HUES48 (cell line): ENCODE measurements around the gene CUX1.
A peak's percentile ranks its signal among the peaks of the same experiment; 100 is the strongest.

Source experiments
- H3K27ac ChIP-seq: one replicate; pipeline ENCODE4 v1.7.0; 2013; ENCODE audit warnings: low read depth, low read length, inconsistent platforms
- H3K27me3 ChIP-seq: 2 replicates; pipeline ENCODE4 v1.6.1; 2013; ENCODE audit warnings: mild to moderate bottlenecking, low read length; ENCODE audit not compliant: control insufficient read depth, insufficient read depth
- H3K36me3 ChIP-seq: 2 replicates; pipeline ENCODE4 v1.6.1; 2013; ENCODE audit warnings: low read length; ENCODE audit not compliant: control insufficient read depth, insufficient read depth
- H3K4me1 ChIP-seq: 2 replicates; pipeline ENCODE4 v1.6.1; 2013; ENCODE audit warnings: mild to moderate bottlenecking, low read length; ENCODE audit not compliant: control insufficient read depth, insufficient read depth
- H3K4me3 ChIP-seq: 2 replicates; pipeline ENCODE4 v1.5.1; 2013; ENCODE audit warnings: mild to moderate bottlenecking, low read depth, low read length
- H3K9ac ChIP-seq: 2 replicates; pipeline ENCODE4 v1.6.1; 2013; ENCODE audit warnings: mild to moderate bottlenecking, low read depth, low read length, moderate library complexity
- H3K9me3 ChIP-seq: 2 replicates; pipeline ENCODE4 v1.6.1; 2013; ENCODE audit warnings: low read length; ENCODE audit not compliant: control insufficient read depth, insufficient read depth

Gene CUX1

DNA sequence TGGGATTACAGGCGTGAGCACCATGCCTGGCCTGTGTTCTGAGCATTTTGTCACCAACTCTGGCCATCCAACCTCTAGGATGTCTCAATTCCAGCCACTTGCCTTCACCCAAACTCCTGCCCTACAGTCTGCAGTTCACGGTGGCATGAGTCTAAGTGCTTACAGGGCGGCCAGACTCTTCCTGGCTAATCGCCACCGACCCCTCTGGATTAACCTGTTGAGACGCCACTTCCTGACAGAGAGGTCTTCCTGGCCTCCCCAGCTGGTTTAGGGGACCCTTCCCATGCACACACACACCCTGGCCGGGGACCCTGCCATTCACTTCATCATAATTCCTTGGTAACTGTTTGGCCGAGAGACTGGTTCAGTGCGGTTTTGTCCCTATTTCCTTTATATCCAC is 257.7 kb downstream of the CUX1 start:
- H3K36me3 ChIP-seq, result peaks cover 15% of the 10 kb centered on the region
- H3K27me3 ChIP-seq, result no peaks in the 10 kb centered on the region
- no peak overlapping the region for H3K4me3 ChIP-seq
- peaks cover 16% of the 10 kb centered on the region for H3K4me1 ChIP-seq
- no peaks in the 10 kb centered on the region for H3K9me3 ChIP-seq
- no peak overlapping the region for H3K9ac ChIP-seq
- no peak overlapping the region for H3K27ac ChIP-seq

DNA sequence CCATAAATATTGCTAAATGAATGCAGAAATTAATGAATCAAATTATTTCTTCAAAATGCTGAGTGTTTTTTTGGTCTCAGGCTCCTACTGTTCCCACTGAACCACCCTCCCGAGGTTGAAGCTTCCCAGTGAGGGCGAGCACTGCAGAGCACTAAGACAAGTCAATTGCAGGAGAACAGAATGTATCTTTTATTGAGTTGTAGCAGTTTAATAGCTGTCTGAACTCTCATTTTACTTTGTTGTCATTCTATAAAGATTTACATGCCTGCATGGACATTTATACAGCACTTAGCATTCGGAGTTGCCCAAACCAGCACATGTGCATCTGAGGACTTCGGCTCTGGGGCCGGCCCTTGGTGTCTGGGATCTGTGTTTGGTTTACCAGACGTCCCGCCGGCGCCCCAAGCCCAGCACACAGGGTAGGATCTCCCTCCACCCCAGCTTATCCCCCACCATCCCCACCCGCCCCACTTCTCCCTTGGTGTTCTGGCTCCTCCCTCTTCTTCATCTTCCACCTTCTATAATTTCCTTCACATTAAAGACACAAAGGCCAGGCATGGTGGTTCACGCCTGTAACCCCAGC is 258.2 kb downstream of the CUX1 start:
- no peak overlapping the region for H3K4me3 ChIP-seq
- peaks cover 12% of the 10 kb centered on the region for H3K36me3 ChIP-seq
- no peaks in the 10 kb centered on the region for H3K27me3 ChIP-seq
- no peaks in the 10 kb centered on the region for H3K9me3 ChIP-seq
- H3K27ac ChIP-seq, result no peak overlapping the region
- no peak overlapping the region for H3K9ac ChIP-seq
- peaks cover 16% of the 10 kb centered on the region for H3K4me1 ChIP-seq

DNA sequence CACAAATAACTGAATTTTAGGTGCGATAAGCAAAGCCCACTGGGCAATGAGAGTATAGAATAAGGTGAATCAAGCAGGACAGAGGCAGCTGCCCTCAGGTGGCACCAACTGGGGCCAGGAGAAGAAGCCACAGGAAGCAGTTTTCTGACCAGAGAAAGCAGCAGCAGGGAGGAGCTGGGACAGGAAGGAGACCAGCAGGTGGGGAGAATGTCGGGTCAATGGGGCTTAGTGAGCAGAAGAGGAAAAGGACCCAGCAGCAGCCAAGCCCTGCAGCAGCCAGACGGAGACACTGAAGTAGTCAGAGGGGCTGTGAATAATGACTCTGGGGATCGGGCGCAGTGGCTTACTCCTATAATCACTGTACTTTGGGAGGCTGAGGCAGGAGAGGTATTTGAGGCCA is 259.7 kb downstream of the CUX1 start:
- Histone ChIP-seq H3K27ac (peak overlapping the region; percentile 7), H3K27me3 (no peaks in the 10 kb centered on the region), H3K4me1 (peaks cover 16% of the 10 kb centered on the region), H3K9ac (no peak overlapping the region), H3K36me3 (peaks cover 3% of the 10 kb centered on the region; the same call in 1 of the 2 replicates), H3K9me3 (no peaks in the 10 kb centered on the region; the same call in 1 of the 2 replicates), H3K4me3 (no peak overlapping the region)

DNA sequence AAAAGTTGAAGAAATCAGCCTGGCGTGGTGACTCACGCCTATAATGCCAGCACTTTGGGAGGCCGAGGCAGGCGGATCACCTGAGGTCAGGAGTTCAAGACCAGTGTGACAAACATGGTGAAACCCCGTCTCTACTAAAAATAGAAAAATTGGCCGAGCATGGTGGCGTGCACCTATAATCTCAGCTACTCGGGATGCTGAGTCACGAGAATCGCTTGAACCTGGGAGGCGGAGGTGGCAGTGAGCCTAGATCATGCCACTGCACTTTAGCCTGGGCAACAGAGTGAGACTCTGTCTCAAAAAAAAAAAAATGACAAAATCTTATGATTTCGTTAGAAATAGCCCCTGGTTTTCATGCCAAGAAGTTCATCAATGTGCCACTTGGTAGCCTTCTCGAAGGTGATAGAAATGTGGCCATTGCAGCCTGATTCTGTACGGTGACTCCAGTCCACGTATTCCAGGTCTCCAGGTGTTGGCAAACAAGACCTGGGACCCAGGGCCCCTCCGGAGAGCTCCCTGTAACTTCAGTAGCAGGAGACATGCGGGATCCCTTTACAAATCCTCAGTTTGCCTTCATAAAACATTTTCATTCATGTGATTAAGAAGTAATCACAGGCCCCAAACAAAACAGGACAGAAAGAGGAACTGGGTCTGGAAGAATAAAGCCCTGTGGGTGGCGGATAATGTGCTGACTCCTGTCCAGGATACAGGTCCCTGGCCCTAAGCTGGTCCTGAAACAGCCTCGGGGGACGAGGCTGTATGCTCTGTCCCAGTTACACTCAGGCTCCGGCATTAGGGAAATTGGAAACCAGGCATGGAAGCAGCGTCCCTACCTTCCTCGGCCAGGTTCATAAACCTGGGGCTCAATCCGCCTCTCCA is 262.0 kb downstream of the CUX1 start:
- Histone ChIP-seq H3K27ac (no peak overlapping the region), H3K4me1 (peaks cover 16% of the 10 kb centered on the region), H3K36me3 (peaks cover 4% of the 10 kb centered on the region; the same call in 1 of the 2 replicates), H3K9ac (no peak overlapping the region), H3K4me3 (no peak overlapping the region), H3K9me3 (no peaks in the 10 kb centered on the region; the same call in 1 of the 2 replicates), H3K27me3 (no peaks in the 10 kb centered on the region)

DNA sequence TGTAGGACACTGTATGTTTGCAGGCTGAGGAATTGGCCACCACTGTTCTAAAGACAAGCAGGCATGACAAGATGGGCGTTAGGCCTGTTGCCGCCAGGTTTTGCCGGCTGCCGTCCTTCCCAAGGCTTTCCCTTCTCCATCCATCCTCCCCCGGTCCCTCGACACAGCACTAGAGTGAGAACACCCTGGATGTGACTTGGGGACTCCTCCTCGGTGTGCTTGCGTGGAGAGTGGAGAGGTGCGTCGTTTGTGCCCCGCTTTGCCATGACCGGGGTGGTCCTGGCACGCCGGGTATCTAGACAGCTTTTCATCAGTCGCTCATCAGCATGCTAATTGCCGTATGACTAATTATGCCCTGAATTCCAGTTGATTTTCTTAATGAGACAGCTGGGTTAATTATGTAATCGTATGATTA is 262.6 kb downstream of the CUX1 start:
- Histone ChIP-seq H3K4me3 (no peak overlapping the region), H3K9me3 (no peaks in the 10 kb centered on the region; the same call in 1 of the 2 replicates), H3K27me3 (no peaks in the 10 kb centered on the region), H3K4me1 (peaks cover 16% of the 10 kb centered on the region), H3K27ac (no peak overlapping the region), H3K9ac (no peak overlapping the region), H3K36me3 (peaks cover 4% of the 10 kb centered on the region; the same call in 1 of the 2 replicates)

DNA sequence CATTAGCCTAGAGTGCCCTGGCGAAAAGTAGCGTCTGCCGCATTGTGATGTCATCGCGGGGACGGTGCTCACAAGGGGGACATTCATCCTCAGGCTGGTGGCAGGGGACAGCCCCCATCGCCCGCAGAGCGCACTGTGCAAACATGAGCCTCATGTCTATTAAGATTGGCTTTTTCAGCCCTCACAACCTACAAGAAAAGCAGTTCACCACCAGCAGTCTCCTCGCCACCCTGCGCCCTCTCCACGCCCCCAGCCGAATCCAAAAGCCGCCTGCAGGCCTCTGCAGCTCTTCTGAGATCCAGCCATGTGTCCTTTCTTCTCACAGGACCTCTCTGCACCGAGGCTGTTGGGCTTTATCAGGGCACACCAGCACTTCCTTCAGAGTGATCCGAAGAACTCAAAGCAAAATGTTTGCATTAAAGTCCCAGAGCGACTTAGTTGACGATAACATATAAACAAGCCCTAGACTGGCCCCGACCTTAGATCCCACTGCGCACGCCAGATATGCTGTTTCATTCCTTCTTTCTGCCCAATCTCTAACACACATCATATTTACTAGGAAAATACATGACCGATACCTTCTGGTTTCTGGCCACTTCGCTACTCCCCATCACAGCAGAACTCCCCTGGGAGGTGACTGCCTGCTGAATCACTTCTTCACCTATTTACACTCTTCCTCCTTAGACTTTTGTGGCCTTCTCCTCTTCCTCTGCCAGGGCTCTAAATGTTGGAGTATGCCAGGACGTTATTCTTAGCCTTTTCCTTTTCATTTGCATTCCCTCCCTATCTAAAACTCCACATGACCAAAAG is 263.2 kb downstream of the CUX1 start:
- no peak overlapping the region for H3K4me3 ChIP-seq
- H3K4me1 ChIP-seq, result peaks cover 16% of the 10 kb centered on the region
- H3K9me3 ChIP-seq, result no peaks in the 10 kb centered on the region; the same call in 1 of the 2 replicates
- no peak overlapping the region for H3K9ac ChIP-seq
- no peak overlapping the region for H3K27ac ChIP-seq
- peaks cover 4% of the 10 kb centered on the region; the same call in 1 of the 2 replicates for H3K36me3 ChIP-seq
- H3K27me3 ChIP-seq, result no peaks in the 10 kb centered on the region

DNA sequence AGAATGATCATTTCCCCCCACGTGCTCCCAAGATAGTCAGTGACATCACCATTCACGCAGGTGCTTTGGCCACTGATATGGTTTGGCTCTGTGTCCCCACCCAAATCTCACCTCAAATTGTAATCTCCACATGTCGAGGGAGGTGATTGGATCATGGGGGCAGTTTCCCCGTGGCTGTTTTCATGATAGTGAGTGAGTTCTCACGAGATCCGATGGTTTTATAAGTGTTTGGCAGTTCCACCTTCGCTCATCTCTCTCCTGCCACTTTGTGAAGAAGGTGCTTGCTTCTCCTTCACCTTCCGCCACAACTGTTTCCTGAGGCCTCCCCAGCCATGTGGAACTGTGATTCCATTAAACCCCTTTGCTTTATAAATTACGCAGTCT is 263.8 kb downstream of the CUX1 start:
- Histone ChIP-seq H3K4me3 (no peak overlapping the region), H3K27ac (no peak overlapping the region), H3K27me3 (no peaks in the 10 kb centered on the region), H3K4me1 (peaks cover 16% of the 10 kb centered on the region), H3K9ac (no peak overlapping the region), H3K36me3 (peaks cover 4% of the 10 kb centered on the region; the same call in 1 of the 2 replicates), H3K9me3 (no peaks in the 10 kb centered on the region; the same call in 1 of the 2 replicates)

DNA sequence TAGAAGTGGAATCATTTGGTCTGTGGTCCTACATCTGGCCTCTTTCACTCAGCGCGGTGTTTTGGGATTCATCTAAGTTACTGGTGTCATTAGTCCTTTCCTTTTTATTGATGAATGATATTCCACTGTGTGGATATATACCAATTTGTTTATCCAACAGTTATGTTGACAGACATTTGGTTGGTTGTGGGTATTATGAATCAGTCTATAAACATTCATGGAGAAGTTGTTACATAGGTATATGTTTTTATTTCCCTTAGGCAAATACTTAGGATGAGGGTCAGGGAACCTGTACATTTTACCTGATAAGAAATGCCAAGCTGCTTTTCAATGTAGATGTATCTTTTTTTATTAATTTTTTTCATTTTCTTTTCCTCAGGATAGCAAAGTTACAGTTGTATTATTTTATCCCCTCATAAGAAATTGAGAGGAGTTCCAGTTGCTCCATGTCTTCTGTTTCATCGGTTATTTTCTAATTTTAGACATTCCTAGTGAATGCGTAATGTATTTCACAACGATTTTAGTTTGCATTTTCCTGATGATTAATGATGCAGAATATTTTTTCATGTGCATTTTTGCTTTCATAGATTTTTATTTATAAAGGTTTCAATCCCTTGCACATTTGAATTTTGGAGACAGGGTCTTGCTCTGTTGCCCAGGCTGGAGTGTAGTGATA is 265.4 kb downstream of the CUX1 start:
- Histone ChIP-seq H3K27ac (no peak overlapping the region), H3K4me3 (no peak overlapping the region), H3K9me3 (no peaks in the 10 kb centered on the region; the same call in 1 of the 2 replicates), H3K4me1 (peaks cover 6% of the 10 kb centered on the region; the same call in 1 of the 2 replicates), H3K27me3 (no peaks in the 10 kb centered on the region), H3K9ac (no peak overlapping the region), H3K36me3 (peaks cover 4% of the 10 kb centered on the region; the same call in 1 of the 2 replicates)

DNA sequence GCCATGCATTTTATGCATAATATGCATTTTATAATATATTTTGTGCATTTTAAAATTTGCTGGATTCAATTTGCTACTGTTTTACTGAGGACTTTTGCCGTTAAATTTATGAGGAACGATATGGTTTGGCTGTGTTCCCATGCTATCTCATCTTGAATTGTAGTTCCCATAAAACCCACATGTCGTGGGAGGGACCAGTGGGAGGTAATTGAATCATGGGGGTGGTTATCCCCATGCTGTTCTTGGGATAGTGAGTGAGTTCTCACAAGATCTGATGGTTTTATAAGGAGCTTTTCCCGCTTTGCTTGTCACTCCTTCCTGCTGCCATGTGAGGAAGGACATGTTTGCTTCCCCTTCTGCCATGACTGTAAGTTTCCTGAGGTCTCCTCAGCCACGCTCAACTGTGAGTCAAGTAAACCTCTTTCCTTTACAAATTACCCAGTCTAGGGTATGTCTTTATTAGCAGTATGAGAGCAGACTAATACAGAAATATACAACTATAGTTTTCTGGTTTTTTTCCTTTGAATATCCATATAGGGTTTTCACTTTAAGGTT is 267.9 kb downstream of the CUX1 start:
- Histone ChIP-seq H3K36me3 (peaks cover 4% of the 10 kb centered on the region; the same call in 1 of the 2 replicates), H3K27me3 (no peaks in the 10 kb centered on the region), H3K4me3 (no peak overlapping the region), H3K4me1 (peaks cover 7% of the 10 kb centered on the region), H3K9me3 (no peaks in the 10 kb centered on the region; the same call in 1 of the 2 replicates), H3K9ac (no peak overlapping the region), H3K27ac (no peak overlapping the region)
